Brain microvascular endothelial cell (primary cell): Measurements from ENCODE around the gene UQCC2.

Experiments
- DNase-seq: peaks from one replicate; pipeline ENCODE4 v3.0.0-alpha.2; 2020
- H3K27ac ChIP-seq: fragments of 250-450 bp; sonication (Bioruptor Pico); 2 replicates; pipeline ENCODE4 v1.5.1; 2020; ENCODE audit warnings: mild to moderate bottlenecking, moderate library complexity
- H3K27me3 ChIP-seq: fragments of 250-450 bp; sonication (Bioruptor Pico); replicated peaks from 2 replicates; pipeline ENCODE4 v1.5.1; 2020; ENCODE audit warnings: mild to moderate bottlenecking
- H3K36me3 ChIP-seq: fragments of 250-450 bp; sonication (Bioruptor Pico); replicated peaks from 2 replicates; pipeline ENCODE4 v1.5.1; 2020; ENCODE audit warnings: mild to moderate bottlenecking
- H3K4me3 ChIP-seq: 2 replicates; pipeline ENCODE4 v1.5.1; 2011; ENCODE audit warnings: low read depth, mild to moderate bottlenecking, control low read depth, low read length, moderate library complexity
- in situ Hi-C: cut with HindIII; loops from 2 replicates; pipeline ENCODE4 v1.10.0; 2017; ENCODE audit warnings: low sequenced_read_pairs, low pct_ligation_motif_present
- TF ChIP-seq, protein P1 (sequence below): IDR thresholded peaks from 2 replicates; pipeline ENCODE4 v1.5.1; 2011; ENCODE audit warnings: low read depth, mild to moderate bottlenecking, moderate library complexity, low read length, control low read depth, inconsistent platforms; ENCODE audit errors: missing control alignments

UQCC2 gene

DNA sequence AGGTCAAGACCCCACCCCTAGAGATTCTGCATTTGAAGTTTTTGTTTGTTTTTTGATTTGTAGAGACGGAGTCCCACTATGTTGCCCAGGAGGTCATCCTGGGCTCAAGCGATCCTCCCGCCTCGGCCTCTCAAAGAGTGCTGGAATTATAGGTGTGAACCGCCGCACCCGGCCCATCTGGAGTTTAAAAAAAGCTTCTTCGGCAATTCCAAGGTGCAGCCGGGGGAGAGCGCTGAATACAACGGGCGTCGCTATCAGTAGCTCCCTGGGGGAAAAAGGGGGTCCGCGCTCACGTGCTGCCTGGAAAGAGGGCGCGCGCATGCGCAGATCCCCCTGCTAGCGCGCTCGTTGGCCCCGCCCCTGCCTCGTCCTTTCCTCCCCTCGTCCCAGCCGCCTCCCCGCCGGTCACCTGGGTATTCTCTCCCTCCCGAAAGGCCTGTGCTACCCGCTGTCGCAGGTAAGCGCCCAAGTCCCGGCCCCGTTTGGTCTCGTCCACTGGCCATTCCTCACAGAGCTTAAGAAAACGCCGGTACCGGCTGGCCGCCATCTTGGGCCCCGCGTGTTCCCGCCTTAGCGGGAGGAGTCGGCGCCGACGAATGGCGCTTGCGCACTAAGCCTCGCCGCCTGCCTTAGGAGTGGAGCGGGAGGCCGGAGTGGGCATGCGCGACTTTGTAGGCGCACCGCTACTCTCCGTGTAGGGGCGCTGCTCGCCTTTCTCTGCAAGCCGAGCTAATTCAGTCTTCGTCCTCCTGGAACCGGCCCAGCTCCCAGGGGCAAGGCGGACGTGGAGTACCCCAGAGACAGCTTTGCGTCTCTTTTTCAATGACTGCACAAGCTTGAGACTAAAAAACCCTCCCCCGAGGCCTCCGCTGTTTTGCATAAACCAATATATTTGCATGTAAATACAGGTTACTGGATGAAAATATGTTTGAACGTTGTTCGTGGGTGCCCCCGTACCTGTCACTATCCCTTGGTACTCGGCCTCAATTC, at the start of gene UQCC2:
Gene UQCC2 (minus strand): TSS at position 561 of the 990 bp plus-strand sequence. CDS start 14 bp downstream, at position 547.
- in situ Hi-C loops: no loop called here
- Histone ChIP-seq H3K27ac (peak within 1 kb of the TSS; percentile 78), H3K36me3 (no peaks in the 10 kb centered on the region), H3K4me3 (peak within 1 kb of the TSS; percentile 75), H3K27me3 (no peaks in the 10 kb centered on the region)
- TF ChIP-seq, protein P1, sequence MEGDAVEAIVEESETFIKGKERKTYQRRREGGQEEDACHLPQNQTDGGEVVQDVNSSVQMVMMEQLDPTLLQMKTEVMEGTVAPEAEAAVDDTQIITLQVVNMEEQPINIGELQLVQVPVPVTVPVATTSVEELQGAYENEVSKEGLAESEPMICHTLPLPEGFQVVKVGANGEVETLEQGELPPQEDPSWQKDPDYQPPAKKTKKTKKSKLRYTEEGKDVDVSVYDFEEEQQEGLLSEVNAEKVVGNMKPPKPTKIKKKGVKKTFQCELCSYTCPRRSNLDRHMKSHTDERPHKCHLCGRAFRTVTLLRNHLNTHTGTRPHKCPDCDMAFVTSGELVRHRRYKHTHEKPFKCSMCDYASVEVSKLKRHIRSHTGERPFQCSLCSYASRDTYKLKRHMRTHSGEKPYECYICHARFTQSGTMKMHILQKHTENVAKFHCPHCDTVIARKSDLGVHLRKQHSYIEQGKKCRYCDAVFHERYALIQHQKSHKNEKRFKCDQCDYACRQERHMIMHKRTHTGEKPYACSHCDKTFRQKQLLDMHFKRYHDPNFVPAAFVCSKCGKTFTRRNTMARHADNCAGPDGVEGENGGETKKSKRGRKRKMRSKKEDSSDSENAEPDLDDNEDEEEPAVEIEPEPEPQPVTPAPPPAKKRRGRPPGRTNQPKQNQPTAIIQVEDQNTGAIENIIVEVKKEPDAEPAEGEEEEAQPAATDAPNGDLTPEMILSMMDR: peak; percentile 74
- peak; percentile 87 for DNase-seq

GRCh38 chr6:33759887-33760629, 48.6 kb upstream of the UQCC2 start:
- DNase-seq: no peak
- Histone ChIP-seq H3K27ac (no peak overlapping the region), H3K36me3 (no peaks in the 10 kb centered on the region), H3K4me3 (no peak overlapping the region), H3K27me3 (no peaks in the 10 kb centered on the region)
- TF ChIP-seq, protein P1: no peak
- in situ Hi-C loops: loop anchor here (25.0 kb wide), 1 partner anchor 377 kb away; the partner anchor contains the start of gene GRM4

- Histone ChIP-seq H3K27me3 (no peaks in the 10 kb centered on the region), H3K4me3 (no peak overlapping the region), H3K36me3 (no peaks in the 10 kb centered on the region), H3K27ac (no peak overlapping the region)
- DNase-seq: no peak
- TF ChIP-seq, protein P1: no peak
- in situ Hi-C loops: loop anchor here (25.0 kb wide), 1 partner anchor 378 kb away; the partner anchor contains the start of gene GRM4
These were observed 47.3 kb upstream of the UQCC2 start for GRCh38 chr6:33758815-33759216.

- Histone ChIP-seq H3K27ac (no peak overlapping the region), H3K36me3 (no peaks in the 10 kb centered on the region), H3K4me3 (no peak overlapping the region), H3K27me3 (no peaks in the 10 kb centered on the region)
- in situ Hi-C loops: loop anchor here (25.0 kb wide), 1 partner anchor 379 kb away; the partner anchor contains the start of gene GRM4
- no peak for DNase-seq
- TF ChIP-seq, protein P1: no peak
These were observed 46.4 kb upstream of the UQCC2 start for GRCh38 chr6:33757906-33758305.

- Histone ChIP-seq H3K4me3 (no peak overlapping the region), H3K27me3 (no peaks in the 10 kb centered on the region), H3K27ac (no peak overlapping the region), H3K36me3 (no peaks in the 10 kb centered on the region)
- in situ Hi-C loops: loop anchor here (25.0 kb wide), 1 partner anchor 380 kb away; the partner anchor contains the start of gene GRM4
- TF ChIP-seq, protein P1: no peak
- no peak for DNase-seq
These were observed 45.6 kb upstream of the UQCC2 start for GRCh38 chr6:33757113-33757512.
